HG03439 (cell line): ENCODE data around the gene LCN10.
"Not testable (repeated sequence)": the region's sequence is repeated elsewhere in the genome, so short reads cannot be mapped to it uniquely, and the experiment has no call there.

Experiments
- ATAC-seq: cut with Tn5 transposase; IDR thresholded peaks from one replicate; pipeline ENCODE4 v1.9.1; 2021; ENCODE audit warnings: mild to moderate bottlenecking, moderate library complexity; ENCODE audit not compliant: unreplicated experiment

The LCN10 gene

GRCh38 chr9:136773386-136774044 is 30.8 kb upstream of the LCN10 start:
- no peak for ATAC-seq

GRCh38 chr9:136771907-136772415 is 29.2 kb upstream of the LCN10 start:
- ATAC-seq, result no peak

DNA sequence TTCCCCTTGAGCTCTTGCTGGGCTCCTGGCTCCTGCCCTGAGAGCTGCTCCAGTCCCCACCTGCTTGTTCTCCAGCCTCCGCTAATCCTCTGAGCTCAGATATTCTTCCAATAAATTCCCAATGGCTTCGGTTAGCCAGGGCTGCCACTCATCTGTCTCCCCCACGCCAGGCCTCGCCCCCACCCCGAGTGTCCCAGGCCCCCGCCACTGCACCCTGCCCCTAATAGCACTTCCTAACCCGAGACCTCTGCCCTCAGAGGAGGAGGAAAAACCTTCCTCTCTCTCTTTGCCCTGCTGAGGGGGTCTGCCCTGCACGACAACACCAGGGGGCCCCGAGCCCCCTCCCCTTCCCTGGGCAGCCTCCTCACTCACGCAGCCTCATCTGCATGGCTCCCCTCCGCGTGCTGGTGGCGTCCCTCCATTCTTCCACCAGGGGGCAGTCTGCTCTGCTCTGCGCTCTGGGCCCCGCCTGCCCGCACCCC is 27.0 kb upstream of the LCN10 start:
- ATAC-seq, result no peak

- ATAC-seq, result not testable (repeated sequence)
Measured at GRCh38 chr9:136766410-136767120, 23.8 kb upstream of the LCN10 start.

GRCh38 chr9:136765745-136766409 is 23.1 kb upstream of the LCN10 start:
- ATAC-seq, result not testable (repeated sequence)

DNA sequence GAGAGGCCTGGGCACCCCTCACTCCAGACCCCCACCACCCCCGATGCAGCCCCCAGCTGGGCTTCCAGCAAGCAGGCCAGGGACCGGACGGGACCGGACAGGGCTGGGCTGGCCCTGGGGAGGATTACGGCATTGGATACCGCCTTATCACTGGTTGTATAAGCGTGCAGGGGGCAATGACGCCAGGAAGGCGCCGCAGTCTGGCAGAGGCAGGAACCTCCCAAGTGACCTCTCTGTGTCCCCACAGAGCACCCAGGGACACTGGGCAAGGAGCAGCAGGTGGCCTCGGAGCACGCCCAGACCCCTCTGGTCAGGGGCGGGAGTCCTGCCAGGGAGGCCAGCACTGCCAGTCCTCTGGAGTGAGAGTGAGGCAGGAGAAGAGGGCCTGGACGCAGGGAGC is 22.3 kb upstream of the LCN10 start:
- ATAC-seq, result no peak

- no peak for ATAC-seq
Measured at GRCh38 chr9:136764301-136764891, 21.7 kb upstream of the LCN10 start, which contains the start of gene LCN15. Gene LCN15 (minus strand): TSS chr9:136764518. CDS start chr9:136764488, 30 bp downstream.

GRCh38 chr9:136763649-136764035 is 20.9 kb upstream of the LCN10 start:
- no peak for ATAC-seq

DNA sequence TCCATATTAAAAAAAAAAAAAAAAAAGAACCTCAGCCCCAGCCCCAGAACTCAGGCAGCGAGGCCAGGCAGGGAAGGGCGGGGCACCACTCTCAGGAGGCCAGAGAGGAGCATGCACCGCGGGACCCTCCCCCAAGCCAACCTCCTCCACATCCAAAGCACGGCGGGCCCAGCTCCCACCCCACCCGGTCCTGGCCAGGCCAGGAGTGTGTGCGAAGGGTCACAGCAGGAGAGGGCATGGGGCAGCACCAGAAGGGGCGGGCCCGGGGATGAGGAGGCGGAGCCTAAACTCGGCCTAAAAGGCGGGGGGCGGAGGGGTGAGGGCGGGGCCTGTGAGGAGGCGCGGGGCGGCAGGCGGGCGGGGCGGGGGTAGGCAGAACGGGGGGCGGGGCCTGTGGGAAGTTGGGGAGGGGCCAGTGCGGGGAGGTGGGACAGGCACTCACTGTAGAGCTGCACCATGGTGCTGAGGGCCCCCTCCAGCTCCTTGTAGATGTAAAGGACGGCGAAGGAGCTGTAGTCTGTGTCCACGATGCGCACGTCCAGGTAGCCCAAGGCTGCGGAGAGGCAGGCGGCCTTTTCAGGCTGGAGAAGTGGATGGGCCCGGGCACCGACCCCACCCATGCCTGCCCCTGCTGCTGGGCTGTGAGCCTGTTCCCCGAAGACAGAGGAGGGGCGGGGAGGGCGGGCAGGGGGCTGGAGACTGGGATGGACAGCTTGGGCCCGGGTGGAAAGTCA is 20.3 kb upstream of the LCN10 start:
- ATAC-seq, result no peak

DNA sequence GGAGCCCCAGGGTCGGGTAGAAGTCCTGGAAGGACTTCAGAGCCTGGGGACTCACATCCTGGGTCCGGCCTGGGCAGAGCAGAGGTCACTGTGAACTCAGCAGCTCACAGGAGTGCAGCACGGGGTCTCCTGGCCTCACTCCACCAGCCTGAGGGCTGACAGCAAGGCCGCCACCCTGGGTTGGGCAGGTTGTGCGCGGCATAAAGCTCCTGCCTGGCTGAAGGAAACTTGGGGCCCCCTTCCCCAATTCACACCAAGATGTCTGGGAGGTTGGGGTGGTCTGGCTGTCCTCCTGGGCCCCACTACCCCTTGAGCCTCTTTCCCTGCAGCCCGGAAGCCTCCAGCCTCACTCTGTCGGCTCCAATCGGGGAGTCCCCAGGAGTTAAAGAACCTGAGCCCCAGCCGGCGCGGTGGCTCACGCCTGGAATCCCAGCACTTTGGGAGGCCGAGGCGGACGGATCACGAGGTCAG is 19.5 kb upstream of the LCN10 start:
- ATAC-seq, result no peak

DNA sequence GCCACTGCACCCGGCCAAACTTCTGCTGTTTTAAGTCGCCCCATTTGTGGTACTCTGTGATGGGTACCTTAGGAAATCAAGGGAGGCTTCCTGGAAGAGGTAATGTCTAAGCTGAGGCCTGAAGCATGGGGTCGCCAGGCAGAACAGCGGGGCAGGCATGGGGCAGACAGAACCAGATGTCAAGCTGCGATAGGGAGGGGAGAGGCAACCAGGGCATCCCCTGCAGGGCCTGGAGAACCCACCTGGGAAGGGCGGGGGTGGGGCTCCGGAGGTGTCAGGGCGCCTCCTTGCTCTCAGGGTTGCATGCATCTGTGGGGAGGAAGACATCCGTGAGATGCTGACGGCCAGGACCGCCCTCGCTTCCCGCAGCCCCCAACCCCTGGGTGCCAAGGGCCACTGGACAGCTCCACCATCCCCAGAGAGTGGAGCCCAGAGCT is 18.8 kb upstream of the LCN10 start:
- ATAC-seq, result no peak

- not testable (repeated sequence) for ATAC-seq
Measured at GRCh38 chr9:136760834-136761544, 18.2 kb upstream of the LCN10 start.

DNA sequence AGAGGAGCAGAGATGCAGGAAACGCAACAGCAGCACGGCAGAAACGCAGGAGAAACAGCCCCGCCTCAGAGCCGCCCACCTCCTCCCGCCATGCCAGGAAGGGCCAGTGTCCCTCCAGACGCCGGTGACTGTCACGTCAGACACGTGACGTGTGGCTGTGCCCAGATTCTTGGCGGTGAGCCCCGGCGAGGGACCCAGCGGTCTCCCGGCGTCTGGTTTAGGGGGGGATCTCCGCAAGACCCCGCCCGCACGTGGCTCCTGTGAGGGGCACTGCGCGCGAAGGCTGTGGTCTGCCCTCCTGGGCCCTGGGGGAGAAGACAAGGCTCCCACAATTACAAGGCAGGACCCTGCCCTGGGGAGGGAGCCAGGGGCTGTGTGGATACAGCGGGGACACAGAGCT is 17.7 kb upstream of the LCN10 start:
- ATAC-seq, result no peak

- no peak for ATAC-seq
Measured at GRCh38 chr9:136759436-136760325, 16.9 kb upstream of the LCN10 start.

- ATAC-seq, result no peak
Measured at GRCh38 chr9:136759001-136759400, 16.3 kb upstream of the LCN10 start.

DNA sequence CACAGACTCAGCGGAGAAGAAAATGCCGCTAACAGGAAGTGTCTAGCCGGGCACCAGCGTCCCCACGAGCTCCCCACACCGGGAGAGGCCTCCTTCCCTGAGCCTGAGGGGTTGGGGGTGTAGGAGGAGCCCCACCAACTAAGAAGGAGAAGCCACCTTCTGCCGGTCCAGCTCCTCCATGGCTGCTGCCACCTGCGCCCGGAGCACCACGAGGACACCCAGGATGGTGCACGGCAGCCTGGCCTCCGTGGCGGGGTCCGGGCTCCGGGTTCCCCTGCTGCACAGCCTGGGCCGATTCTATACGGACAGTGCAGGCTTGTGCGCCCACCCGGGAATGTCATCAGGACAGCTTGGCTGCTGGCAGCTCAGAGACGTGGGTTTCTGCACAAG is 15.0 kb upstream of the LCN10 start:
- no peak for ATAC-seq

GRCh38 chr9:136757328-136757727 is 14.6 kb upstream of the LCN10 start:
- ATAC-seq, result no peak

- no peak for ATAC-seq
Measured at GRCh38 chr9:136756836-136757235, 14.1 kb upstream of the LCN10 start.

DNA sequence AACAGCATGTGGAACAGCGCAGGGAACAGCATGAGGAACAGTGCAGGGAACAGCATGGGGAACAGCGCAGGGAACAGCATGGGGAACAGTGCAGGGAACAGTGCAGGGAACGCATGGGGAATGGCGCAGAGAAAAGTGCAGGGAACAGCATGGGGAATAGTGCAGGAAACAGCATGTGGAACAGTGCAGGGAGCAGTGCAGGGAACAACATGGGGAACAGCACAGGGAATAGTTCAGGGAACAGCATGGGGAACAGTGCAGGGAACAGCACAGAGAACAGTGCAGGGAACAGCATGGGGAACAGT is 13.3 kb upstream of the LCN10 start:
- ATAC-seq, result no peak
